Esophagus squamous epithelium (tissue), 5 donors: ENCODE data around the gene PLSCR3. TPM values are rescaled to one million over a fixed set of nuclear protein-coding genes. Genes with fewer than 3 reads are reported as not detected.

Experiments used
- DNase-seq: peaks from one replicate; lab custom pipeline; 2025; lab: John Stamatoyannopoulos, UW
- H3K27ac ChIP-seq, 4 donors: fragments of 200-600 bp; sonication (generic); one replicate each; pipeline ENCODE4 v1.5.1; 2016 to 2019; ENCODE audit warnings: mild to moderate bottlenecking in 1 of 4
- H3K27me3 ChIP-seq, 4 donors: fragments of 200-600 bp; sonication (generic); 1 replicate in 3 of 4; 2 replicates in 1 of 4; pipeline versions ENCODE4 v1.5.1 to v1.6.0; 2017 to 2021; ENCODE audit warnings: antibody characterized with exemption in 1 of 4
- H3K36me3 ChIP-seq, 3 donors: fragments of 200-600 bp; sonication (generic); one replicate each; pipeline ENCODE4 v1.5.1; 2016 to 2019
- H3K4me1 ChIP-seq, 3 donors: fragments of 200-600 bp; sonication (generic); one replicate each; pipeline ENCODE4 v1.5.1; 2017 to 2019
- H3K4me3 ChIP-seq, 4 donors: fragments of 200-600 bp; sonication (generic); 1 replicate in 3 of 4; 2 replicates in 1 of 4; pipeline ENCODE4 v1.5.1; 2016 to 2019; ENCODE audit warnings: mild to moderate bottlenecking in 2 of 4, moderate library complexity in 1 of 4
- H3K9me3 ChIP-seq, 3 donors: fragments of 200-600 bp; sonication (generic); one replicate each; pipeline ENCODE4 v1.5.1; 2016 to 2019
- POLR2A ChIP-seq, 4 donors: fragments of 450-650 bp; IDR thresholded peaks; one replicate each; pipeline ENCODE4 v1.6.1; 2017; ENCODE audit warnings: antibody characterized with exemption in 4 of 4, mild to moderate bottlenecking in 4 of 4, moderate library complexity in 3 of 4
- WGBS, 2 donors: methylation state at CpG; one replicate each; pipeline ENCODE4 v1.1.5; 2018; 5-methylcytosine and 5-hydroxymethylcytosine counted together
- intact Hi-C: fragments of 100-400 bp; cut with DNase I; formaldehyde crosslinking; loops from one replicate; pipeline ENCODE4 v1.15.0; 2022
- total RNA-seq, 4 donors: library from RNA; depleted of rRNA; stranded (reverse); fragments of >200 nt; gene quantifications; one replicate each; pipeline ENCODE4 v1.1.0, GENCODE V29; 2016
- TF ChIP-seq, protein P1 (sequence below), 6 experiments: fragments of 450-650 bp in 4 of 6; fragments of 200-600 bp in 2 of 6; sonication (generic) in 2 of 6; IDR thresholded peaks; one replicate each; pipeline ENCODE4 v1.5.1; 2016 to 2019; ENCODE audit warnings: antibody characterized with exemption in 6 of 6, mild to moderate bottlenecking in 4 of 6, moderate library complexity in 4 of 6
- donor health status: DM: yes; HTN: yes; CAD: no.

PLSCR3 gene
- total RNA-seq, 4 donors from 2014 or later: 18.6 to 33.5 (median 24.7) TPM

DNA sequence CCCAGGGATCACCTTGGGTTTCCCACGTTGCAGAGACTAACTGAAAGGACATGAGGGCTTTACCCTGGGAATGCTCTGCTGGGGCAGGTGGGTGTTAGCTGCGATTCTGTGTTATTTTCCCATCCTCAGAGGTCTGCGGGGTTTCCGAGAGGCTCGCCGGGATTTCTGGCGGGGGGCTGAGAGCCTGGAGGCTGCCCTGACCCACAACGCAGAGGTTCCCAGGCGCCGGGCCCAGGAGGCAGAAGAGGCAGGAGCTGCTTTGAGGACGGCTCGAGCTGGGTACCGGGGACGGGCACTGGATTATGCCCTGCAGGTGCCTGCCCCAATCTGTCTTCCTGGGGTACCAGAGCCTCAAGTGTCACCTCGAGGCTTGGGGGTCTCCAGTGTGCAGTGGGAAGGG, 51.1 kb downstream of the PLSCR3 start:
- no peaks in the 10 kb centered on the region for H3K36me3 ChIP-seq
- no peaks in the 10 kb centered on the region for H3K4me1 ChIP-seq
- no peak for DNase-seq
- TF ChIP-seq, protein P1, sequence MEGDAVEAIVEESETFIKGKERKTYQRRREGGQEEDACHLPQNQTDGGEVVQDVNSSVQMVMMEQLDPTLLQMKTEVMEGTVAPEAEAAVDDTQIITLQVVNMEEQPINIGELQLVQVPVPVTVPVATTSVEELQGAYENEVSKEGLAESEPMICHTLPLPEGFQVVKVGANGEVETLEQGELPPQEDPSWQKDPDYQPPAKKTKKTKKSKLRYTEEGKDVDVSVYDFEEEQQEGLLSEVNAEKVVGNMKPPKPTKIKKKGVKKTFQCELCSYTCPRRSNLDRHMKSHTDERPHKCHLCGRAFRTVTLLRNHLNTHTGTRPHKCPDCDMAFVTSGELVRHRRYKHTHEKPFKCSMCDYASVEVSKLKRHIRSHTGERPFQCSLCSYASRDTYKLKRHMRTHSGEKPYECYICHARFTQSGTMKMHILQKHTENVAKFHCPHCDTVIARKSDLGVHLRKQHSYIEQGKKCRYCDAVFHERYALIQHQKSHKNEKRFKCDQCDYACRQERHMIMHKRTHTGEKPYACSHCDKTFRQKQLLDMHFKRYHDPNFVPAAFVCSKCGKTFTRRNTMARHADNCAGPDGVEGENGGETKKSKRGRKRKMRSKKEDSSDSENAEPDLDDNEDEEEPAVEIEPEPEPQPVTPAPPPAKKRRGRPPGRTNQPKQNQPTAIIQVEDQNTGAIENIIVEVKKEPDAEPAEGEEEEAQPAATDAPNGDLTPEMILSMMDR (IDR thresholded peaks at IDR 0.05): no peak
- no peak for TF ChIP-seq POLR2A (IDR thresholded peaks at IDR 0.05)
- H3K27me3 ChIP-seq: peaks cover 0 to 37% (median 3%) of the 10 kb centered on the region in 4 donors
- intact Hi-C loops: no loop called here
- 37 to 69% methylated on average over 2 to 5 of the region's 15 CpGs for WGBS, 2 donors
- no peak overlapping the region for H3K4me3 ChIP-seq
- no peaks in the 10 kb centered on the region for H3K9me3 ChIP-seq
- H3K27ac ChIP-seq: no peak overlapping the region

- Histone ChIP-seq H3K36me3 (no peaks in the 10 kb centered on the region), H3K27me3 (peaks cover 0 to 41% (median 3%) of the 10 kb centered on the region in 4 donors), H3K27ac (no peak overlapping the region), H3K4me3 (no peak overlapping the region), H3K9me3 (no peaks in the 10 kb centered on the region), H3K4me1 (no peaks in the 10 kb centered on the region)
- TF ChIP-seq POLR2A (IDR thresholded peaks at IDR 0.05): no peak
- TF ChIP-seq, protein P1 (IDR thresholded peaks at IDR 0.05): no peak
- WGBS, 2 donors: 84 to 87% methylated on average over 7 to 9 of the region's 13 CpGs
- no peak for DNase-seq
- intact Hi-C loops: no loop called here
Measured at GRCh38 chr17:7341842-7342241, 52.5 kb downstream of the PLSCR3 start.

DNA sequence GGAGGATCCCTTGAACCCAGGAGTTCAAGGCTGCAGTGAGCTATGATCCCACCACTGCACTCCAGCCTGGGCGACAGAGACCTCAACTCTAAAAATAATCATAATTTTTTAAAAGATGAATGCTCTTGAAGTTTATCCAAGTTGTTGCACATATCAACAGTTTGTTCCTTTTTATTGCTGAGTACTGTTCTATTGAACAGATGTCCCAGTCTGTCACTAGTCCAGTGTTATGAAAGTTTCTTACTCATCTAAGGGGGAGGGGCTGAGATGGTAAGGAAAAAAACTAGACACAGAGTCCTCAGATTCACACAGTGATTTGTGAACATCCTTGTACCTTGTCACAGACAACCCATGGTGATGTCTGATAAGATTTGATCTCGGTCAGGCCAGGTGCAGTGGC, 54.1 kb downstream of the PLSCR3 start:
- TF ChIP-seq POLR2A (IDR thresholded peaks at IDR 0.05): no peak
- TF ChIP-seq, protein P1 (IDR thresholded peaks at IDR 0.05): no peak
- WGBS, 2 donors: 77 to 86% methylated on average over 2 of the region's 2 CpGs
- intact Hi-C loops: no loop called here
- Histone ChIP-seq H3K27ac (no peak overlapping the region), H3K4me3 (no peak overlapping the region), H3K36me3 (no peaks in the 10 kb centered on the region), H3K27me3 (peaks cover 0 to 58% (median 3%) of the 10 kb centered on the region in 4 donors), H3K9me3 (no peaks in the 10 kb centered on the region), H3K4me1 (peaks cover 0 to 9% (median 0%) of the 10 kb centered on the region in 3 donors)
- DNase-seq: no peak

Other genes starting within 250 kb of the PLSCR3 start
- 1 to 10 TPM in 1 of 4 donors, under 1 TPM in 2, not detected in 1; 0.42 to 1.1 (median 0.97) TPM for gene ASGR1, start 215.2 kb downstream of the PLSCR3 start, total RNA-seq
- 10 to 100 TPM in 1 of 4 donors, 1 to 10 TPM in 3; 2.6 to 13.9 (median 6.0) TPM for gene DLG4, start 174.7 kb downstream of the PLSCR3 start, total RNA-seq
- 100 to 1,000 TPM; 453 to 742 (median 464) TPM for gene ACADVL, start 174.6 kb downstream of the PLSCR3 start, total RNA-seq
- 10 to 100 TPM; 21.4 to 58.0 (median 37.3) TPM for gene DVL2, start 160.0 kb downstream of the PLSCR3 start, total RNA-seq
- gene PHF23, start 155.1 kb downstream of the PLSCR3 start, total RNA-seq: 10 to 100 TPM; 24.7 to 30.6 (median 27.0) TPM
- gene GABARAP, start 152.1 kb downstream of the PLSCR3 start, total RNA-seq: 100 to 1,000 TPM; 172 to 384 (median 197) TPM
- gene CTDNEP1, start 142.8 kb downstream of the PLSCR3 start, total RNA-seq: 10 to 100 TPM; 42.0 to 52.1 (median 47.8) TPM
- 10 to 100 TPM; 14.9 to 21.8 (median 16.6) TPM for gene ELP5, start 142.3 kb downstream of the PLSCR3 start, total RNA-seq
- gene CLDN7, start 132.0 kb downstream of the PLSCR3 start, total RNA-seq: 100 to 1,000 TPM; 172 to 411 (median 208) TPM
- gene SLC2A4, start 112.8 kb downstream of the PLSCR3 start, total RNA-seq: 10 to 100 TPM in 1 of 4 donors, 1 to 10 TPM in 2, under 1 TPM in 1; 0.83 to 21.7 (median 2.5) TPM
- gene YBX2, start 99.9 kb downstream of the PLSCR3 start, total RNA-seq: 1 to 10 TPM in 3 of 4 donors, under 1 TPM in 1; 0.44 to 3.8 (median 2.3) TPM
- gene EIF5A, start 86.9 kb downstream of the PLSCR3 start, total RNA-seq: 100 to 1,000 TPM; 324 to 543 (median 394) TPM
- gene GPS2, start 79.2 kb downstream of the PLSCR3 start, total RNA-seq: 10 to 100 TPM; 40.9 to 80.7 (median 70.5) TPM
- 10 to 100 TPM in 3 of 4 donors, 1 to 10 TPM in 1; 9.7 to 18.7 (median 14.4) TPM for gene NEURL4, start 65.2 kb downstream of the PLSCR3 start, total RNA-seq
- 1 to 10 TPM; 3.2 to 5.5 (median 3.8) TPM for gene ACAP1, start 58.0 kb downstream of the PLSCR3 start, total RNA-seq
- gene KCTD11, start 42.4 kb downstream of the PLSCR3 start, total RNA-seq: 10 to 100 TPM; 12.6 to 26.6 (median 22.1) TPM
- not detected for gene TMEM95, start 39.4 kb downstream of the PLSCR3 start, total RNA-seq
- 10 to 100 TPM in 2 of 4 donors, 1 to 10 TPM in 2; 6.2 to 15.2 (median 9.9) TPM for gene TNK1, start 13.4 kb downstream of the PLSCR3 start, total RNA-seq
- gene TMEM256, start 9.6 kb upstream of the PLSCR3 start, total RNA-seq: 10 to 100 TPM; 27.9 to 88.0 (median 66.7) TPM
- 1 to 10 TPM; 1.4 to 5.3 (median 2.0) TPM for gene NLGN2, start 13.3 kb upstream of the PLSCR3 start, total RNA-seq
- gene SPEM1, start 25.8 kb upstream of the PLSCR3 start, total RNA-seq: not detected
- not detected for gene SPEM2, start 31.1 kb upstream of the PLSCR3 start, total RNA-seq
- gene SPEM3, start 34.3 kb upstream of the PLSCR3 start, total RNA-seq: not detected
- gene TMEM102, start 40.9 kb upstream of the PLSCR3 start, total RNA-seq: 10 to 100 TPM; 12.2 to 20.8 (median 16.9) TPM
- 10 to 100 TPM in 1 of 4 donors, 1 to 10 TPM in 3; 2.7 to 18.1 (median 6.1) TPM for gene FGF11, start 45.0 kb upstream of the PLSCR3 start, total RNA-seq
- gene CHRNB1, start 50.5 kb upstream of the PLSCR3 start, total RNA-seq: 1 to 10 TPM; 2.4 to 7.2 (median 4.6) TPM
- gene ZBTB4, start 85.1 kb upstream of the PLSCR3 start, total RNA-seq: 10 to 100 TPM; 13.4 to 35.1 (median 28.5) TPM
- gene SLC35G6, start 86.9 kb upstream of the PLSCR3 start, total RNA-seq: not detected
- 10 to 100 TPM; 59.3 to 94.9 (median 78.2) TPM for gene POLR2A, start 89.8 kb upstream of the PLSCR3 start, total RNA-seq
- gene TNFSF12, start 154.5 kb upstream of the PLSCR3 start, total RNA-seq: 10 to 100 TPM in 1 of 4 donors, 1 to 10 TPM in 3; 3.5 to 41.6 (median 6.5) TPM
- gene TNFSF13, start 164.2 kb upstream of the PLSCR3 start, total RNA-seq: 10 to 100 TPM in 2 of 4 donors, 1 to 10 TPM in 2; 3.8 to 21.7 (median 10.9) TPM
- 10 to 100 TPM; 32.1 to 65.4 (median 48.3) TPM for gene SENP3, start 167.4 kb upstream of the PLSCR3 start, total RNA-seq
- gene CD68, start 185.1 kb upstream of the PLSCR3 start, total RNA-seq: 10 to 100 TPM; 32.1 to 52.9 (median 45.2) TPM
- 100 to 1,000 TPM in 2 of 4 donors, 10 to 100 TPM in 2; 69.3 to 123 (median 100) TPM for gene MPDU1, start 189.3 kb upstream of the PLSCR3 start, total RNA-seq
- 100 to 1,000 TPM in 2 of 4 donors, 10 to 100 TPM in 2; 89.1 to 127 (median 103) TPM for gene SOX15, start 195.6 kb upstream of the PLSCR3 start, total RNA-seq
- 10 to 100 TPM; 17.2 to 24.0 (median 20.6) TPM for gene FXR2, start 220.4 kb upstream of the PLSCR3 start, total RNA-seq
- 10 to 100 TPM; 20.5 to 55.9 (median 31.3) TPM for gene SAT2, start 233.3 kb upstream of the PLSCR3 start, total RNA-seq
- not detected for gene SHBG, start 235.6 kb upstream of the PLSCR3 start, total RNA-seq